Measurements from ENCODE around the gene STAM2. TPM values are rescaled to one million over a fixed set of nuclear protein-coding genes. Genes with fewer than 3 reads are reported as not detected.
A peak's percentile ranks its signal among the peaks of the same experiment; 100 is the strongest.

The STAM2 gene
- total and polyA plus RNA-seq, 2 of the 13 experiments (the other 11 are each of a cell fraction or from before 2014, with no cell fraction given), result 14.7 to 24.1 TPM

DNA sequence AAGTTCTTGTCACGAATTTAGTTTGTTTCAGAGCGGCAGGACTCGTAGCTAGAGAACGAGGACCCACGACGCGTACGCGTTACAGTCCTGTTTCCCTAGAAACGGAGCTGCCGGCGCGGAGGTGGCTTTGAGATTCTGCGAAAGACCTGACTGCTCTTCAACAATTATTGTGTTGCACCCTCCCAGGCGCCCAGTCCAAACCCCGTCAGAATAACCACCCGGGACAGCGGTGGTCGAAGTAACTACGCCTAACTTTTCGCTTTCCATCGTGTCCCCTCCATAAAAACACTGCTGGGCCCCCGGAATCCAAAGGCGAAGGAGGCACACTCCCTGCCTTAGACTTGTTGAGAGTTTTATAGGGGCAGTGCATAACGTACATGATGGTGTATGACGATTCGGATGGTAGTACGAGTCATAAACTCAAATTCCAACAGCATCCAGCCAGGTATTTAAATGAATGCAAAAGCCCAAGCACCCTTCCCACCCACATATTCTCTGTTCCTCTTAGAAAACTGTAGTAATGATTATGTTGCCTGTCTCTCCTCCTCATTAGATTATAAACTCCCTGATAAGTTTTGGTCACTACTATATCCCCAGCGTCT, 651 bp upstream of the STAM2 start (continued):
- TF ChIP-seq, protein P1, sequence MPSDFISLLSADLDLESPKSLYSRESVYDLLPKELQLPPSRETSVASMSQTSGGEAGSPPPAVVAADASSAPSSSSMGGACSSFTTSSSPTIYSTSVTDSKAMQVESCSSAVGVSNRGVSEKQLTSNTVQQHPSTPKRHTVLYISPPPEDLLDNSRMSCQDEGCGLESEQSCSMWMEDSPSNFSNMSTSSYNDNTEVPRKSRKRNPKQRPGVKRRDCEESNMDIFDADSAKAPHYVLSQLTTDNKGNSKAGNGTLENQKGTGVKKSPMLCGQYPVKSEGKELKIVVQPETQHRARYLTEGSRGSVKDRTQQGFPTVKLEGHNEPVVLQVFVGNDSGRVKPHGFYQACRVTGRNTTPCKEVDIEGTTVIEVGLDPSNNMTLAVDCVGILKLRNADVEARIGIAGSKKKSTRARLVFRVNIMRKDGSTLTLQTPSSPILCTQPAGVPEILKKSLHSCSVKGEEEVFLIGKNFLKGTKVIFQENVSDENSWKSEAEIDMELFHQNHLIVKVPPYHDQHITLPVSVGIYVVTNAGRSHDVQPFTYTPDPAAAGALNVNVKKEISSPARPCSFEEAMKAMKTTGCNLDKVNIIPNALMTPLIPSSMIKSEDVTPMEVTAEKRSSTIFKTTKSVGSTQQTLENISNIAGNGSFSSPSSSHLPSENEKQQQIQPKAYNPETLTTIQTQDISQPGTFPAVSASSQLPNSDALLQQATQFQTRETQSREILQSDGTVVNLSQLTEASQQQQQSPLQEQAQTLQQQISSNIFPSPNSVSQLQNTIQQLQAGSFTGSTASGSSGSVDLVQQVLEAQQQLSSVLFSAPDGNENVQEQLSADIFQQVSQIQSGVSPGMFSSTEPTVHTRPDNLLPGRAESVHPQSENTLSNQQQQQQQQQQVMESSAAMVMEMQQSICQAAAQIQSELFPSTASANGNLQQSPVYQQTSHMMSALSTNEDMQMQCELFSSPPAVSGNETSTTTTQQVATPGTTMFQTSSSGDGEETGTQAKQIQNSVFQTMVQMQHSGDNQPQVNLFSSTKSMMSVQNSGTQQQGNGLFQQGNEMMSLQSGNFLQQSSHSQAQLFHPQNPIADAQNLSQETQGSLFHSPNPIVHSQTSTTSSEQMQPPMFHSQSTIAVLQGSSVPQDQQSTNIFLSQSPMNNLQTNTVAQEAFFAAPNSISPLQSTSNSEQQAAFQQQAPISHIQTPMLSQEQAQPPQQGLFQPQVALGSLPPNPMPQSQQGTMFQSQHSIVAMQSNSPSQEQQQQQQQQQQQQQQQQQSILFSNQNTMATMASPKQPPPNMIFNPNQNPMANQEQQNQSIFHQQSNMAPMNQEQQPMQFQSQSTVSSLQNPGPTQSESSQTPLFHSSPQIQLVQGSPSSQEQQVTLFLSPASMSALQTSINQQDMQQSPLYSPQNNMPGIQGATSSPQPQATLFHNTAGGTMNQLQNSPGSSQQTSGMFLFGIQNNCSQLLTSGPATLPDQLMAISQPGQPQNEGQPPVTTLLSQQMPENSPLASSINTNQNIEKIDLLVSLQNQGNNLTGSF (CRISPR knock-in tag; IDR thresholded peaks at IDR 0.05), result no peak
- TF ChIP-seq, protein P2, sequence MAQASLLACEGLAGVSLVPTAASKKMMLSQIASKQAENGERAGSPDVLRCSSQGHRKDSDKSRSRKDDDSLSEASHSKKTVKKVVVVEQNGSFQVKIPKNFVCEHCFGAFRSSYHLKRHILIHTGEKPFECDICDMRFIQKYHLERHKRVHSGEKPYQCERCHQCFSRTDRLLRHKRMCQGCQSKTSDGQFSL (CRISPR knock-in tag; IDR thresholded peaks at IDR 0.05), result no peak
- TF ChIP-seq ZNF264 (CRISPR knock-in tag; IDR thresholded peaks at IDR 0.05) (no peak), ZNF441 (CRISPR knock-in tag; IDR thresholded peaks at IDR 0.05; ENCODE audit: borderline replicate concordance) (no peak), PRMT3 (CRISPR knock-in tag; IDR thresholded peaks at IDR 0.05; ENCODE audit: borderline replicate concordance, low read depth) (peak; percentile 73; the same call in 1 of the 2 replicates), PAX8 (CRISPR knock-in tag; IDR thresholded peaks at IDR 0.05; ENCODE audit: borderline replicate concordance) (no peak), ZNF101 (CRISPR knock-in tag; IDR thresholded peaks at IDR 0.05; ENCODE audit: borderline replicate concordance, low read depth) (no peak), ZNF839 (CRISPR knock-in tag; IDR thresholded peaks at IDR 0.05; ENCODE audit: borderline replicate concordance) (no peak), ZNF207 (IDR thresholded peaks at IDR 0.05; ENCODE audit: borderline replicate concordance) (no peak), ZNF124 (CRISPR knock-in tag; IDR thresholded peaks at IDR 0.05) (no peak), GTF2F1 (IDR thresholded peaks at IDR 0.05; ENCODE audit: low read length) (no peak), RARA (CRISPR knock-in tag; IDR thresholded peaks at IDR 0.05) (no peak), KDM2A (CRISPR knock-in tag; IDR thresholded peaks at IDR 0.05; ENCODE audit: borderline replicate concordance, low read depth) (no peak), ZSCAN25 (CRISPR knock-in tag; IDR thresholded peaks at IDR 0.05) (no peak), TOE1 (CRISPR knock-in tag; IDR thresholded peaks at IDR 0.05) (no peak; the same call in 1 of the 2 replicates), GLI4 (CRISPR knock-in tag; IDR thresholded peaks at IDR 0.05; ENCODE audit: borderline replicate concordance) (no peak), MEIS2 (CRISPR knock-in tag; IDR thresholded peaks at IDR 0.05) (no peak), EED (CRISPR knock-in tag; IDR thresholded peaks at IDR 0.05) (peak; percentile 83; the same call in 1 of the 2 replicates), SCMH1 (CRISPR knock-in tag; IDR thresholded peaks at IDR 0.05; ENCODE audit: borderline replicate concordance) (no peak)
- TF ChIP-seq, protein P3, sequence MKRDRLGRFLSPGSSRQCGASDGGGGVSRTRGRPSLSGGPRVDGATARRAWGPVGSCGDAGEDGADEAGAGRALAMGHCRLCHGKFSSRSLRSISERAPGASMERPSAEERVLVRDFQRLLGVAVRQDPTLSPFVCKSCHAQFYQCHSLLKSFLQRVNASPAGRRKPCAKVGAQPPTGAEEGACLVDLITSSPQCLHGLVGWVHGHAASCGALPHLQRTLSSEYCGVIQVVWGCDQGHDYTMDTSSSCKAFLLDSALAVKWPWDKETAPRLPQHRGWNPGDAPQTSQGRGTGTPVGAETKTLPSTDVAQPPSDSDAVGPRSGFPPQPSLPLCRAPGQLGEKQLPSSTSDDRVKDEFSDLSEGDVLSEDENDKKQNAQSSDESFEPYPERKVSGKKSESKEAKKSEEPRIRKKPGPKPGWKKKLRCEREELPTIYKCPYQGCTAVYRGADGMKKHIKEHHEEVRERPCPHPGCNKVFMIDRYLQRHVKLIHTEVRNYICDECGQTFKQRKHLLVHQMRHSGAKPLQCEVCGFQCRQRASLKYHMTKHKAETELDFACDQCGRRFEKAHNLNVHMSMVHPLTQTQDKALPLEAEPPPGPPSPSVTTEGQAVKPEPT (CRISPR knock-in tag; IDR thresholded peaks at IDR 0.05; ENCODE audit: low read depth), result 0 out of 2 replicates have a peak, but pooled peaks have one; percentile 7
- TF ChIP-seq, protein P4, sequence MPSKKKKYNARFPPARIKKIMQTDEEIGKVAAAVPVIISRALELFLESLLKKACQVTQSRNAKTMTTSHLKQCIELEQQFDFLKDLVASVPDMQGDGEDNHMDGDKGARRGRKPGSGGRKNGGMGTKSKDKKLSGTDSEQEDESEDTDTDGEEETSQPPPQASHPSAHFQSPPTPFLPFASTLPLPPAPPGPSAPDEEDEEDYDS (CRISPR knock-in tag; IDR thresholded peaks at IDR 0.05), result no peak
- TF ChIP-seq, protein P5, sequence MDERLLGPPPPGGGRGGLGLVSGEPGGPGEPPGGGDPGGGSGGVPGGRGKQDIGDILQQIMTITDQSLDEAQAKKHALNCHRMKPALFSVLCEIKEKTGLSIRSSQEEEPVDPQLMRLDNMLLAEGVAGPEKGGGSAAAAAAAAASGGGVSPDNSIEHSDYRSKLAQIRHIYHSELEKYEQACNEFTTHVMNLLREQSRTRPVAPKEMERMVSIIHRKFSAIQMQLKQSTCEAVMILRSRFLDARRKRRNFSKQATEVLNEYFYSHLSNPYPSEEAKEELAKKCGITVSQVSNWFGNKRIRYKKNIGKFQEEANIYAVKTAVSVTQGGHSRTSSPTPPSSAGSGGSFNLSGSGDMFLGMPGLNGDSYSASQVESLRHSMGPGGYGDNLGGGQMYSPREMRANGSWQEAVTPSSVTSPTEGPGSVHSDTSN (CRISPR knock-in tag; IDR thresholded peaks at IDR 0.05), result no peak
